GM21367 (cell line): ENCODE results near the gene DDX11.
"Not testable (repeated sequence)": the region's sequence is repeated elsewhere in the genome, so short reads cannot be mapped to it uniquely, and the experiment has no call there.

ENCODE experiments used
- ATAC-seq: cut with Tn5 transposase; IDR thresholded peaks from one replicate; pipeline ENCODE4 v1.9.1; 2021; ENCODE audit not compliant: unreplicated experiment

The DDX11 gene

GRCh38 chr12:31120392-31121008, 46.8 kb downstream of the DDX11 start:
- ATAC-seq = no peak

GRCh38 chr12:31121022-31121728, 47.5 kb downstream of the DDX11 start:
- not testable (repeated sequence) for ATAC-seq

- no peak for ATAC-seq
Measured at GRCh38 chr12:31122481-31122880, 48.8 kb downstream of the DDX11 start.

GRCh38 chr12:31124158-31124557, 50.5 kb downstream of the DDX11 start:
- not testable (repeated sequence) for ATAC-seq

GRCh38 chr12:31125171-31125570, 51.5 kb downstream of the DDX11 start:
- not testable (repeated sequence) for ATAC-seq

- not testable (repeated sequence) for ATAC-seq
Measured at GRCh38 chr12:31127209-31127848, 53.7 kb downstream of the DDX11 start.

- not testable (repeated sequence) for ATAC-seq
Measured at GRCh38 chr12:31136581-31136980, 62.9 kb downstream of the DDX11 start.

- not testable (repeated sequence) for ATAC-seq
Measured at GRCh38 chr12:31144768-31145167, 71.1 kb downstream of the DDX11 start.

- ATAC-seq = not testable (repeated sequence)
Measured at GRCh38 chr12:31145296-31145695, 71.6 kb downstream of the DDX11 start.

- ATAC-seq = not testable (repeated sequence)
Measured at GRCh38 chr12:31147415-31147814, 73.8 kb downstream of the DDX11 start.

GRCh38 chr12:31150766-31151165, 77.1 kb downstream of the DDX11 start:
- ATAC-seq = not testable (repeated sequence)
